GM12872 (cell line): Measurements from ENCODE around the gene EVA1C.

Experiments used
- CTCF ChIP-seq: IDR thresholded peaks from 3 replicates; pipeline ENCODE4 v1.5.1; 2011; ENCODE audit warnings: low read depth, mild to moderate bottlenecking, low read length, moderate library complexity; ENCODE audit not compliant: insufficient read depth

EVA1C gene

GRCh38 chr21:32411350-32412161 lies 950 bp upstream of the EVA1C start:
- no peak for TF ChIP-seq CTCF

GRCh38 chr21:32413015-32413504 lies 554 bp downstream of the EVA1C start:
- no peak for TF ChIP-seq CTCF

GRCh38 chr21:32413697-32414578 lies 1.4 kb downstream of the EVA1C start:
- TF ChIP-seq CTCF = no peak

- no peak for TF ChIP-seq CTCF
Observed at GRCh38 chr21:32414579-32415358, 2.3 kb downstream of the EVA1C start.

GRCh38 chr21:32415451-32416398 lies 3.2 kb downstream of the EVA1C start:
- no peak for TF ChIP-seq CTCF

GRCh38 chr21:32418146-32418545 lies 5.6 kb downstream of the EVA1C start:
- TF ChIP-seq CTCF = no peak
